GM20000 (cell line): ENCODE data around the gene ZNF678.
"Not testable (repeated sequence)": the region's sequence is repeated elsewhere in the genome, so short reads cannot be mapped to it uniquely, and the experiment has no call there.

Experiments used
- DNase-seq: peaks from one replicate; pipeline ENCODE4 v3.0.0; 2012; ENCODE audit warnings: low spot score
- TF ChIP-seq, protein P1 (sequence below): IDR thresholded peaks from 2 replicates; pipeline ENCODE4 v1.5.1; 2012; ENCODE audit warnings: mild to moderate bottlenecking, control low read depth; ENCODE audit errors: extremely low read depth, missing control alignments

ZNF678 gene

DNA sequence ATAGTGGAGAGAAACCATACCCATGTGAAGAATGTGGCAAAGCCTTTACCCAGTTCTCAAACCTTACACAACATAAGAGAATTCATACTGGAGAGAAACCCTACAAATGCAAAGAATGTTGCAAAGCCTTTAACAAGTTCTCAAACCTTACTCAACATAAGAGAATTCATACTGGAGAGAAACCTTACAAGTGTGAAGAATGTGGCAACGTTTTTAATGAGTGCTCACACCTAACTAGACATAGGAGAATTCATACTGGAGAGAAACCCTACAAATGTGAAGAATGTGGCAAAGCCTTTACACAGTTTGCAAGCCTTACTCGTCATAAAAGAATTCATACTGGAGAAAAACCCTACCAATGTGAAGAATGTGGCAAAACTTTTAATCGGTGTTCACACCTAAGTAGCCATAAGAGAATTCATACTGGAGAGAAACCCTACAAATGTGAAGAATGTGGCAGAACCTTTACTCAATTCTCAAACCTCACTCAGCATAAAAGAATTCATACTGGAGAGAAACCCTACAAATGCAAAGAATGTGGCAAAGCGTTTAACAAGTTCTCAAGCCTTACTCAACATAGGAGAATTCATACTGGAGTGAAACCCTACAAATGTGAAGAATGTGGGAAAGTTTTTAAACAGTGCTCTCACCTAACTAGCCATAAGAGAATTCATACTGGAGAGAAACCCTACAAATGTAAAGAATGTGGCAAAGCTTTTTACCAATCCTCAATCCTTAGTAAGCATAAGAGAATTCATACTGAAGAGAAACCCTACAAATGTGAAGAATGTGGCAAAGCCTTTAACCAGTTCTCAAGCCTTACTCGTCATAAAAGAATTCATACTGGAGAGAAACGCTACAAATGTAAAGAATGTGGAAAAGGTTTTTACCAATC lies 91.7 kb downstream of the ZNF678 start:
- TF ChIP-seq, protein P1, sequence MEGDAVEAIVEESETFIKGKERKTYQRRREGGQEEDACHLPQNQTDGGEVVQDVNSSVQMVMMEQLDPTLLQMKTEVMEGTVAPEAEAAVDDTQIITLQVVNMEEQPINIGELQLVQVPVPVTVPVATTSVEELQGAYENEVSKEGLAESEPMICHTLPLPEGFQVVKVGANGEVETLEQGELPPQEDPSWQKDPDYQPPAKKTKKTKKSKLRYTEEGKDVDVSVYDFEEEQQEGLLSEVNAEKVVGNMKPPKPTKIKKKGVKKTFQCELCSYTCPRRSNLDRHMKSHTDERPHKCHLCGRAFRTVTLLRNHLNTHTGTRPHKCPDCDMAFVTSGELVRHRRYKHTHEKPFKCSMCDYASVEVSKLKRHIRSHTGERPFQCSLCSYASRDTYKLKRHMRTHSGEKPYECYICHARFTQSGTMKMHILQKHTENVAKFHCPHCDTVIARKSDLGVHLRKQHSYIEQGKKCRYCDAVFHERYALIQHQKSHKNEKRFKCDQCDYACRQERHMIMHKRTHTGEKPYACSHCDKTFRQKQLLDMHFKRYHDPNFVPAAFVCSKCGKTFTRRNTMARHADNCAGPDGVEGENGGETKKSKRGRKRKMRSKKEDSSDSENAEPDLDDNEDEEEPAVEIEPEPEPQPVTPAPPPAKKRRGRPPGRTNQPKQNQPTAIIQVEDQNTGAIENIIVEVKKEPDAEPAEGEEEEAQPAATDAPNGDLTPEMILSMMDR = no peak
- no peak for DNase-seq

GRCh38 chr1:227661495-227661894 lies 98.1 kb downstream of the ZNF678 start:
- TF ChIP-seq, protein P1 = no peak
- DNase-seq = no peak

DNA sequence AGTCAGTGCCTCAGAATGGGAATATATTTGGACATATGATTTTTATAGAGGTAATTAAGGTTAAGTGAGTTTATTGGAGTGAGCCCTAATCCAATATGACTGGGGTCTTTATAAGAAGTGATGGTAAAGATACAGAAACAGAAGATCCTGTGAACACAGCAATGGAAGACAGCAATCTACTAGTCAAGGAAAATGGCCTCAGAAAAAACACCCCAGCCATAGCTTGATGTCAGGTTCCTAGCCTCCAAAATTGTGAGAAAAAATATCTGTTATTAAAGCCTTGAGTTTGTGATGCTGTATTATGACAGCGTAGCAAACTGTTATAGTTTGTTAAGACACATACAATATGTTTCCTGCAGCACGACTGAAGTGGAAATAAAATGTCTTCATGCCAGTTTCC lies 99.6 kb downstream of the ZNF678 start:
- TF ChIP-seq, protein P1 = no peak
- no peak for DNase-seq

DNA sequence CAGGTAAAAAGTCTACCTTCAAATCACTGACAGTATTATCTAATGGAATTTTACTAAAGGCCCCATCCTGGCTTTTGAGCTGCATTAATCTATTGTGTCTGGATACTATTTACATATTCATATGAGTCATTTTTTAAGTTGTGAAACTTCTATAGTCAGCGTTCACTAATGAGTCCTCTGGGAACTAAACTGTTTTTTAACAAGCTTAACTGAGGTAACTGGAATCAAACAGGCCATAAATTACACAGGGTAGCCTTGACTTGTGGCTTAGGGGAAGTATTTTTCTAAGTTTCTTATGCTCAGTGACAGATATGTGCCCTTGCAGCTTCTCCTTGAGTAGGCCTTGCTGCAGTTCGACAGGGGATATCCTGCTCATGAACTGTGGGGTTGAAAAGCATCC lies 102.9 kb downstream of the ZNF678 start:
- TF ChIP-seq, protein P1 = no peak
- no peak for DNase-seq

- TF ChIP-seq, protein P1 = no peak
- DNase-seq = no peak
Observed at GRCh38 chr1:227673441-227673840, 110.1 kb downstream of the ZNF678 start.

DNA sequence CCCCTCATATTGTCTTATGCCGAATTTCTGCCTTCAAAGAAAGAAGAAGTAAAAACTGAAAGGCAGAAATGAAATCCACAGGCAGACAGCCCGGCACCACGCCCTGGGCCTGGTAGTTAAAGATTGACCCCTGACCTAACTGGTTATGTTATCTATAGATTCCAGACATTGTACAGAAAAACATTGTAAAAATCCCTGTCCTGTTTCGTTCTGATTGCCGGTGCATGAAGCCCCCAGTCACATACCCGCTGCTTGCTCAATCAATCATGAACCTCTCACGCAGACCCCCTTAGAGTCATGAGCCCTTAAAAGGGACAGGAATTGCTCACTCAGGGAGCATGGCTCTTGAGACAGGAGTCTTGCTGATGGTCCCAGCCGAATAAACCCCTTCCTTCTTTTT lies 122.5 kb downstream of the ZNF678 start:
- TF ChIP-seq, protein P1 = no peak
- no peak for DNase-seq

GRCh38 chr1:227697321-227697864 lies 134.0 kb downstream of the ZNF678 start:
- no peak for DNase-seq
- TF ChIP-seq, protein P1 = no peak

DNA sequence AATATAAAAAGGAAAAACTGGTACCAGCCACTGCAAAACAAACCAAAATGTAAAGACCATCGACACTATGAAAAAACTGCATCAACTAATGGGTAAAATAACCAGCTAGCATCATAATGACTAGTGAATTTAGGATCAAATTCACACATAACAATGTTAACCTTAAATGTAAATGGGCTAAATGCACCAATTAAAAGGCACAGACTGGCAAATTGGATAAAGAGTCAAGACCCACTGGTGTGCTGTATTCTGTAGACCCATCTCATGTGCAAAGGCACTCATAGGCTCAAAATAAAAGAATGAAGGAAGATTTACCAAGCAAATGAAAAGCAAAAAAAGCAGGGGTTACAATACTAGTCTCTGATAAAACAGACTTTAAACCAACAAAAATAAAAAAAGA lies 138.3 kb downstream of the ZNF678 start:
- not testable (repeated sequence) for DNase-seq
